ENCODE data around the gene GCNT1.
"Not testable (repeated sequence)": the region's sequence is repeated elsewhere in the genome, so short reads cannot be mapped to it uniquely, and the experiment has no call there.

Gene GCNT1

GRCh38 chr9:76458903-76459693 is at the start of gene GCNT1:
TSS of gene GCNT1 (plus strand) at chr9:76459182. CDS start at chr9:76502382, 43,200 bp downstream.
- DNase-seq: peak; percentile 67 to 81

- no peak for DNase-seq
These were observed 46.3 kb upstream of the GCNT1 start for GRCh38 chr9:76412638-76413037.

GRCh38 chr9:76413658-76414057 is 45.3 kb upstream of the GCNT1 start:
- no peak for DNase-seq

- no peak for DNase-seq
These were observed 44.3 kb upstream of the GCNT1 start for GRCh38 chr9:76414661-76415060.

GRCh38 chr9:76415154-76415553 is 43.8 kb upstream of the GCNT1 start:
- DNase-seq: no peak

GRCh38 chr9:76415731-76416130 is 43.3 kb upstream of the GCNT1 start:
- DNase-seq: no peak

- no peak for DNase-seq
These were observed 41.6 kb upstream of the GCNT1 start for GRCh38 chr9:76417394-76417793.

GRCh38 chr9:76419782-76420380 is 39.1 kb upstream of the GCNT1 start:
- DNase-seq: peak; percentile 32 to 61

GRCh38 chr9:76423216-76424177 is 35.5 kb upstream of the GCNT1 start:
- DNase-seq: no peak

GRCh38 chr9:76424491-76424890 is 34.5 kb upstream of the GCNT1 start:
- DNase-seq: no peak

- no peak for DNase-seq
These were observed 33.1 kb upstream of the GCNT1 start for GRCh38 chr9:76425677-76426453.

- DNase-seq: no peak
These were observed 32.1 kb upstream of the GCNT1 start for GRCh38 chr9:76426807-76427419.

- no peak for DNase-seq
These were observed 27.4 kb upstream of the GCNT1 start for GRCh38 chr9:76431601-76432000.

- no peak for DNase-seq
These were observed 25.6 kb upstream of the GCNT1 start for GRCh38 chr9:76433406-76433805.

GRCh38 chr9:76433836-76434235 is 25.1 kb upstream of the GCNT1 start:
- no peak for DNase-seq

- not testable (repeated sequence) for DNase-seq
These were observed 24.1 kb upstream of the GCNT1 start for GRCh38 chr9:76434897-76435296.

GRCh38 chr9:76437017-76437699 is 21.8 kb upstream of the GCNT1 start:
- not testable (repeated sequence) for DNase-seq

GRCh38 chr9:76438841-76439588 is 20.0 kb upstream of the GCNT1 start:
- no peak for DNase-seq

- DNase-seq: no peak
These were observed 17.2 kb upstream of the GCNT1 start for GRCh38 chr9:76441551-76442322.

GRCh38 chr9:76443887-76444286 is 15.1 kb upstream of the GCNT1 start:
- no peak for DNase-seq

Data from Kasumi-1 (cell line).